Posterior vena cava (tissue), 2 donors: ENCODE data around the gene FAM20A. TPM values are rescaled to one million over a fixed set of nuclear protein-coding genes. Genes with fewer than 3 reads are reported as not detected.

Source experiments
- total RNA-seq, 2 donors: library from RNA; stranded (reverse); fragmentation: NEBNext Ultra II Directional; extraction: Animal tissue kit (Norgen Biotek cat#: 25700); gene quantifications; one replicate each; pipeline ENCODE4 v1.2.1, GENCODE V29; 2021
- donor health status: DM: yes; HTN: yes; CAD: no.
- donor health status: DM: yes; HTN: yes; CAD: no.

FAM20A gene
- total RNA-seq, 2 donors from 2014 or later = 17.6 to 29.9 TPM

Other genes starting within 250 kb of the FAM20A start
- gene WIPI1, start 143.9 kb downstream of the FAM20A start, total RNA-seq = 10 to 100 TPM; 50.3 to 54.1 TPM
- 100 to 1,000 TPM; 236 to 271 TPM for gene PRKAR1A, start 88.9 kb downstream of the FAM20A start, total RNA-seq